GM21423 (cell line): Measurements from ENCODE around the gene CLMP.
"Not testable (repeated sequence)": the region's sequence is repeated elsewhere in the genome, so short reads cannot be mapped to it uniquely, and the experiment has no call there.

ENCODE experiments used
- ATAC-seq: cut with Tn5 transposase; IDR thresholded peaks from one replicate; pipeline ENCODE4 v1.9.1; 2021; ENCODE audit warnings: mild to moderate bottlenecking, moderate library complexity; ENCODE audit not compliant: unreplicated experiment

The CLMP gene

GRCh38 chr11:123169821-123170220 is 25.2 kb downstream of the CLMP start:
- ATAC-seq: no peak

- no peak for ATAC-seq
Measured at GRCh38 chr11:123168955-123169484, 26.0 kb downstream of the CLMP start.

GRCh38 chr11:123168241-123168640 is 26.8 kb downstream of the CLMP start:
- ATAC-seq: no peak

GRCh38 chr11:123166071-123166559 is 28.9 kb downstream of the CLMP start:
- no peak for ATAC-seq

GRCh38 chr11:123164732-123165450 is 30.2 kb downstream of the CLMP start:
- ATAC-seq: no peak

GRCh38 chr11:123163621-123164020 is 31.4 kb downstream of the CLMP start:
- no peak for ATAC-seq

GRCh38 chr11:123161376-123162030 is 33.5 kb downstream of the CLMP start:
- no peak for ATAC-seq

- no peak for ATAC-seq
Measured at GRCh38 chr11:123159183-123159857, 35.7 kb downstream of the CLMP start.

- ATAC-seq: no peak
Measured at GRCh38 chr11:123158033-123159003, 36.7 kb downstream of the CLMP start.

- ATAC-seq: no peak
Measured at GRCh38 chr11:123152951-123153350, 42.1 kb downstream of the CLMP start.

DNA sequence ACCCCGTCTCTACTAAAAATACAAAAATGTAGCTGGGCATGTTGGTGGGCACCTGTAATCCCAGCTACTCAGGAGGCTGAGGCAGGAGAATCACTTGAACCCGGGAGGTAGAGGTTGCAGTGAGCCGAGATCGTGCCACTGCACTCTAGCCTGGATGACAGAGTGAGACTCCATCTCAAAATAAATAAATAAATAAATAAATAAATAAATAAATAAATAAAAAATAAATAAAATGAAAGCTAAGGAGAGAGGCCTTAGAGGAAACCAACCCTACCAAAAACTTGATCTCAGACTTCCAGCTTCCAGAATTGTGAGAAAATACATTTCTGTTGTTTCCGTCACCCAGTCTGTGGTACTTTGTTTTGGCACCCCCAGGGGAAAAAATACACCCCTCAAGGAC is 42.7 kb downstream of the CLMP start:
- not testable (repeated sequence) for ATAC-seq

- ATAC-seq: no peak
Measured at GRCh38 chr11:123151796-123152195, 43.3 kb downstream of the CLMP start.

DNA sequence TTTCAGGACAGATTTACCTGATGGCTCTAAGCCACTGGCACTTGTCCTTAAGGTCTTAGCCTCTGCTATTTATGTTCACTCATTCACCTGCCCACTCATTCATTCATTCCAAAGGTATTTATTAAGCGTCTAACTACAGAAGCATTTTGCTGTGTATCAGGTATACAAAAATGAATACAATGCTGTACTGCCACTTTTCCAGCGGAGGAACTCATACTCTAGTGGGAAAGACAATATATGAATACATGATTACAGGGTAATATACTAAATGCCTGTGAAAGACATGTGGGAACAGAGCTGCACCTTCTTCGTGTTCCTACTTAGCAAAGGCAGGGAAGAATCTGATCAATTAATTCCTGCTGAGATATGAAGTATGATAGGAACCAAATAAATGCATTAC is 43.7 kb downstream of the CLMP start:
- ATAC-seq: no peak

DNA sequence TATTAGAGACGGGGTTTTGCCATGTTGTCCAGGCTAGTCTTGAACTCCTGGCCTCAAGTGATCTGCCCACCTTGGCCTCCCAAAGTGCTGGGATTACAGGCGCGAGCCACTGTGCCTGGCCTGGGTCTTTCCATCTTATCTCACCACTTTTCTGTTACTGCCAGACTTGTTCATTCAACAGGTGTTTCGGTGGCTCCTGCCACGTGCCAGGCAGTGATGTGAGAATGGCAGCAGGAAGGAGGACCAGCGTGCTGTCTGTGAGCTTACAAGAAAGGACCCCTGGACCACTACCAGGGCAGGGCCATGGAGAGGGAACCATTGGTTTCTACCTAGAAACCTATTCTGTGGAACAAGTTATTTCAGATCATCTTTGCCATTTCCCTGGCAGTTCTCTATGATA is 44.2 kb downstream of the CLMP start:
- ATAC-seq: no peak

DNA sequence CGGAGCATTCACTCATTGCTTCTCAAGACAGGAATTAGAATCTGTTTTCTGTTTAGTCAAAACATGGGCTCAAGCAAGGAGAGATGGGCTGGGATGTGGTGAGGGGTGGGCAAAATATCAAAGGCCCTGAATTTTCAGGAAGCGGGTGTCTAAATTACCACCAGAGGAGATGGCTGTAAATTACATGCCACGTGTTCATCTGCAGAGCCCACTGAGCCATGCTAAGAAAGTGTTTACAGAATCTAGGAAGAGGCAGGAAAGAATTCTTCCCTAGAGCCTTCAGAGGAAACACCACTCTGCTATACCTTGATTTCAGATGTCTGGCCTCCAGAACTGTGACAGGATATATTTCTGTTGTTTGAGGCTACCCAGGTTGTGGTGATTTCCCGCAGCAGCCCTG is 46.1 kb downstream of the CLMP start:
- no peak for ATAC-seq

DNA sequence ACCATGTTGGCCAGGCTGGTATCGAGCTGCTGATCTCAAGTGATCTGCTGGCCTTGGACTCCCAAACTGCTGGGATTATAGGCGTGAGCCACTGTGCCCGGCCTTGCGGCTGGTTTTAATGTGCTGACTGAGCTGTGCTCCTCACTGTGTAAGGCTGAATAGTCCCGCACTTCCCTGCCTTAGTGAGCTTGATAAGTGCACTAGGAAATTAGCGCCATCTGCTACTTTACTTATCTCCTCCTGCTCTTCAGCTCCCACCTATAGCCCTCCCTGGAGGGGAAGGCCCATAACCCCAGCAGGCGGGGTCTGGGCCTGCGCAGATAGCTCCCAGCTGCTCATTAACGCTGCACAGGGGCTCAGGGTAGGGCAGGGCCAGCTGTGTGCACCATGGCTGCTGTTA is 49.4 kb downstream of the CLMP start:
- no peak for ATAC-seq

GRCh38 chr11:123145220-123145619 is 49.8 kb downstream of the CLMP start:
- no peak for ATAC-seq

- no peak for ATAC-seq
Measured at GRCh38 chr11:123144707-123145106, 50.3 kb downstream of the CLMP start.

DNA sequence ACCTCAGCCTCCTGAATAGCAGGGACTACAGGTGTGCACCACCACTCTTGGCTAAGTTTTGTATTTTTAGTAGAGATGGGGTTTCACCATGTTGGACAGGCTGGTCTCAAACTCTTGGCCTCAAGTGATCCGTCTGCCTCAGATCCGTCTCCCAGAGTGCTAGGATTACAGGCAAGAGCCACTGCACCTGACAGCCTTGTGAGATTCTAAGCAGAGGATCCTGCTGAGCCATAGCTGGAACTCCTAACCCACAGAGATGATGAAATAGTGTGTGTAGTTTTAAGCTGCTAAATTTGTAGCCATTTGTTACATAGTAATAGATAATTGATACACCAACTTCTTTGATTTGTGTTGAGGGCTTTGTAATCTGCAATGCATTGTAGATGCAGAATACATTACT is 51.1 kb downstream of the CLMP start:
- no peak for ATAC-seq

DNA sequence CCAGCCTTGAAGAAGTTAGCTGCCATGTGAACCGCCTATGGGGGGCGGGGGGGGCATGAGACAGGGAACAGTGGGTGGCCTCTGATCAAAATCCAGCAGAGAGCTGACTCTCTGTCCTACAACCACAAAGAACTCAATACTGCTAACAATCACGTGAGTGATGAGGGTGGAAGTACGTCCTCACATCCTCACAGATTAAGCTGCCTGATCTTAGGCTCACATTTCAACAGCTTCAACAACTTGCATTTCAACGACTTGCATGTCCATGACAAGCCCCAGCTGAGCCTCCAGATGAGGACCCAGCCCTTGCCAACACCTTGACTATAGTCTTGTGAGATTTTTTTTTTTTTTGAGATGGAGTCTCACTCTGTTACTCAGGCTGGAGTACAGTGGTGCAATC is 51.6 kb downstream of the CLMP start:
- no peak for ATAC-seq

- ATAC-seq: no peak
Measured at GRCh38 chr11:123139206-123139605, 55.8 kb downstream of the CLMP start.
